Calu3 (cell line): Measurements from ENCODE around the gene PPARGC1A. TPM values are rescaled to one million over a fixed set of nuclear protein-coding genes. Genes with fewer than 3 reads are reported as not detected.

Experiments
- BruUV-seq: library from RNA; stranded (reverse); fragments of 400-500 nt; replicated peaks from 2 replicates; lab custom pipeline; 2021; lab: Mats Ljungman, UMichigan
- CTCF ChIA-PET: fragments of 300-600 bp; sonication (Branson Sonifier 250); formaldehyde crosslinking; loops from one replicate; lab custom pipeline; 2022; ENCODE audit warnings: antibody characterized with exemption; lab: Charles Lee
- DNase-seq: peaks from one replicate; pipeline ENCODE4 v3.0.0; 2022
- H3K27ac Mint-ChIP-seq: one replicate; pipeline ENCODE4 v1.8.0; 2022; ENCODE audit warnings: mixed read lengths; ENCODE audit not compliant: unreplicated experiment
- H3K27me3 Mint-ChIP-seq: one replicate; pipeline ENCODE4 v1.8.0; 2022; ENCODE audit warnings: mixed read lengths; ENCODE audit not compliant: unreplicated experiment
- H3K36me3 Mint-ChIP-seq: one replicate; pipeline ENCODE4 v1.8.0; 2022; ENCODE audit warnings: mild to moderate bottlenecking, moderate library complexity, mixed read lengths; ENCODE audit not compliant: insufficient read depth, unreplicated experiment
- H3K4me1 Mint-ChIP-seq: one replicate; pipeline ENCODE4 v1.8.0; 2022; ENCODE audit warnings: mild to moderate bottlenecking, low read depth, mixed read lengths; ENCODE audit not compliant: unreplicated experiment
- H3K4me3 Mint-ChIP-seq: one replicate; pipeline ENCODE4 v1.8.0; 2022; ENCODE audit warnings: mild to moderate bottlenecking, low read depth, moderate library complexity, mixed read lengths; ENCODE audit not compliant: unreplicated experiment
- H3K9me3 Mint-ChIP-seq: one replicate; pipeline ENCODE4 v1.8.0; 2022; ENCODE audit warnings: low read depth, mixed read lengths; ENCODE audit not compliant: unreplicated experiment
- intact Hi-C: fragments of 100-400 bp; cut with micrococcal nuclease; formaldehyde crosslinking; loops from one replicate; pipeline ENCODE4 v1.10.0; 2022; ENCODE audit not compliant: unreplicated experiment
- total RNA-seq: library from RNA; stranded (reverse); gene quantifications from 2 replicates; pipeline ENCODE4 v1.2.3, GENCODE V29; 2022
- TF ChIP-seq, protein P1 (sequence below): fragments of 200-600 bp; IDR thresholded peaks from one replicate; pipeline ENCODE4 v1.8.0; 2022; ENCODE audit warnings: antibody characterized with exemption; ENCODE audit not compliant: unreplicated experiment

PPARGC1A gene
- total RNA-seq, 1 experiment from 2014 or later: 7.6 TPM

DNA sequence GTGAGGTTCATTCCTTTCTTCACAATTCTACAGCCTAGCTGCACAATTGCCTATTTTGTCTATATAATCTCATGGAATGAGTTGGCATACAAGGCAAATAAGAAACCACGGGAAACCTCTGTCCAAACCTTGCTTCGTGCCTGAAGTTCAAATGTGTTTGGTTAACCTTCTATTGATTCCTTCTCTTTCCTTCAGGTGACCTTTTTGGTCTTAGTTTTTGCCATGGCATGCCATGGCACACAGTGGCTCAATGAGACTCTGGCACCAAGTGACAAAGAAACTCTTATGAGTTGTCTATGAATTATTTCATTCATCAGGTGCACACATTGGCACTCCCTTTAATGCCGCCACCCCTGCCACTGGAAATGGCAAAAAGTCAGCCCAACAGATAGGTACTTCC is 101.8 kb downstream of the PPARGC1A start:
- CTCF ChIA-PET: interaction anchor here (0.6 kb wide), 1 partner anchor 82 kb away, joined by 4 read pairs; no protein-coding TSS in a partner anchor
- Mint-ChIP-seq H3K27ac (peak overlapping the region; percentile 88), H3K9me3 (no peaks in the 10 kb centered on the region), H3K27me3 (no peaks in the 10 kb centered on the region), H3K36me3 (peaks cover 5% of the 10 kb centered on the region), H3K4me3 (peak overlapping the region; percentile 48), H3K4me1 (peaks cover 27% of the 10 kb centered on the region)
- DNase-seq: peak; percentile 45
- no TSS peak for BruUV-seq
- intact Hi-C loops: loop anchor here (1.0 kb wide), 1 partner anchor 69 kb away; no protein-coding TSS in a partner anchor
- TF ChIP-seq, protein P1, sequence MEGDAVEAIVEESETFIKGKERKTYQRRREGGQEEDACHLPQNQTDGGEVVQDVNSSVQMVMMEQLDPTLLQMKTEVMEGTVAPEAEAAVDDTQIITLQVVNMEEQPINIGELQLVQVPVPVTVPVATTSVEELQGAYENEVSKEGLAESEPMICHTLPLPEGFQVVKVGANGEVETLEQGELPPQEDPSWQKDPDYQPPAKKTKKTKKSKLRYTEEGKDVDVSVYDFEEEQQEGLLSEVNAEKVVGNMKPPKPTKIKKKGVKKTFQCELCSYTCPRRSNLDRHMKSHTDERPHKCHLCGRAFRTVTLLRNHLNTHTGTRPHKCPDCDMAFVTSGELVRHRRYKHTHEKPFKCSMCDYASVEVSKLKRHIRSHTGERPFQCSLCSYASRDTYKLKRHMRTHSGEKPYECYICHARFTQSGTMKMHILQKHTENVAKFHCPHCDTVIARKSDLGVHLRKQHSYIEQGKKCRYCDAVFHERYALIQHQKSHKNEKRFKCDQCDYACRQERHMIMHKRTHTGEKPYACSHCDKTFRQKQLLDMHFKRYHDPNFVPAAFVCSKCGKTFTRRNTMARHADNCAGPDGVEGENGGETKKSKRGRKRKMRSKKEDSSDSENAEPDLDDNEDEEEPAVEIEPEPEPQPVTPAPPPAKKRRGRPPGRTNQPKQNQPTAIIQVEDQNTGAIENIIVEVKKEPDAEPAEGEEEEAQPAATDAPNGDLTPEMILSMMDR: no peak

DNA sequence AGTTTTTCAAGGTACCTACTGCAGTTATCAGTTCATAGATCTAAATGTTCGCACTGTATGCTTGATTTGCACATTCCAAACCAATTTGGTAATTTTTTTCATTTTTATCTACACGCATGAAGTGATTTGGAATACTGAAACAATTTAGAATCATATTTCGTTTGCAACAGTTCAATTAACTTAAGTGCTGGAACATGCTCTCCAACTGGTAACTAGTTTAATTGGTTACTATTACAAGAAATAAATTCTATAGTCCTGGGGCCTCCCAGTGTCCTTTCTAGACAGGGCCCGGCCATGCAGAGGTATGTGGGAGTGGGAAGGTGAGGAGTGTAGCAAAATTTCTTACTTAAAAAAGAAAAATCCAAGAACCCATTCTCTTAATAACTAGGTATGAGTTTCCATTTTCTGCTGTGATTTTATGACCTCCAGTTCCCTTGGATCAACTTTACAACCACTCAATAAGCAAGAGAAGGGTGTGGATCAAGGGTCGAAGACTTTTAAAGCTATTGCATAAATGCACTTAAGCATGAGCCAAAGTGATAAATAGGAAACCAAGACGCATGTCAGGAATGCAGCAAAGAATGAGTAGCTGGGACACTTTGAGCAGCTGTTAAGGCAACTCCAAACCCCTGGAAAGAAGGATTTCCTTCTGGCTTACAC is 106.9 kb downstream of the PPARGC1A start:
- Mint-ChIP-seq H3K9me3 (no peaks in the 10 kb centered on the region), H3K27me3 (no peaks in the 10 kb centered on the region), H3K27ac (no peak overlapping the region), H3K36me3 (no peaks in the 10 kb centered on the region), H3K4me3 (no peak overlapping the region), H3K4me1 (peaks cover 8% of the 10 kb centered on the region)
- intact Hi-C loops: no loop called here
- no peak for DNase-seq
- no TSS peak for BruUV-seq
- TF ChIP-seq, protein P1: no peak
- CTCF ChIA-PET: interaction anchor here (0.5 to 0.6 kb wide), 2 partner anchors 108 to 424 kb away, joined by 3 to 6 read pairs; no protein-coding TSS in a partner anchor

DNA sequence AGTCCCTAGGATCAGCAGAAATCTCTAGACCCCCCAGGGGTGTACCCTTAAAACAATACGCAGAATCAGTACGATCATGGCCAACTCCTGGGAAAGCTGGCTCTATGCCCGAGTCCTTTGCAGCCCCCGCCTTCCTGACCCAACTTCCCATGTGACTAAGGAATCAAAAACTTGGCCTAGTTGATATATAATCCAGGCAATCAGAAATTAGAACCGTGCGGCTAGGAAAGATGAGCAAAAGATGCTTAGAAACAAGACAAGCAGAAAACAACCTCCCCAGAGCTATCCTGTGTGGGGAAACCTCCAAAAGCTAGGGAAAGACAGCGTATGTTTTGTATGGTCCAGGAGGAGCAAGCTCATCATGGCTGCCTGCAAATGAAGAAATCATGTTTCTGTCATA is 110.0 kb downstream of the PPARGC1A start:
- intact Hi-C loops: no loop called here
- Mint-ChIP-seq H3K27me3 (no peaks in the 10 kb centered on the region), H3K27ac (no peak overlapping the region), H3K4me3 (no peak overlapping the region), H3K4me1 (peaks cover 16% of the 10 kb centered on the region), H3K36me3 (no peaks in the 10 kb centered on the region), H3K9me3 (no peaks in the 10 kb centered on the region)
- CTCF ChIA-PET: no interaction called here
- no peak for DNase-seq
- TF ChIP-seq, protein P1: no peak
- BruUV-seq: no TSS peak

DNA sequence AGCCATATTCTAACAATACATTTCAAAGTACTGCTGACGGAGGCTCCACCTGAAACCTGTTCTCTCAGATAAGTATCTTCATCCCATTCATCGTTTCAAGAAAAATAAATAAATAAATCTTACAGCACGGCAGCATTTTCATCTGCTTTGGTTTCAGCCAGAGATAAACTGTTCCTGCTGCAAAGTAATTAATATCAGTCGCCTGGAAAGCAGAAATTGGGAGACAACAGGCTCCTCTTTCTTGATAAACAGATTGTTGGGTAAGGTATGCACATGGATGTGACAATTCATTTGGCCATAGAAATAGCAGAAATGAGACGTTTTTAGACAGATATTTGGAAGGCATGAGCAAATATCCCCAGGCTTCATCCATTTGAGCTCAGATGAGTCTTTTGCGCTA is 110.4 kb downstream of the PPARGC1A start:
- H3K27ac Mint-ChIP-seq: no peak overlapping the region
- H3K27me3 Mint-ChIP-seq: no peaks in the 10 kb centered on the region
- CTCF ChIA-PET: no interaction called here
- no peaks in the 10 kb centered on the region for H3K9me3 Mint-ChIP-seq
- intact Hi-C loops: no loop called here
- no TSS peak for BruUV-seq
- DNase-seq: no peak
- TF ChIP-seq, protein P1: no peak
- H3K4me3 Mint-ChIP-seq: no peak overlapping the region
- H3K36me3 Mint-ChIP-seq: no peaks in the 10 kb centered on the region
- H3K4me1 Mint-ChIP-seq: peaks cover 16% of the 10 kb centered on the region
